NCI-H187 treated with DMSO at 0.1 percent for 48 hours (cell line): ENCODE measurements around the gene APBA2.

Source experiments
- DNase-seq: peaks from one replicate; lab custom pipeline; 2025; lab: John Stamatoyannopoulos, UW

Gene APBA2

GRCh38 chr15:29103824-29104565, 218.2 kb downstream of the APBA2 start:
- DNase-seq, result no peak

- no peak for DNase-seq
Observed at GRCh38 chr15:29104566-29104880, 218.7 kb downstream of the APBA2 start.

GRCh38 chr15:29105151-29105854, 219.5 kb downstream of the APBA2 start:
- DNase-seq, result no peak

DNA sequence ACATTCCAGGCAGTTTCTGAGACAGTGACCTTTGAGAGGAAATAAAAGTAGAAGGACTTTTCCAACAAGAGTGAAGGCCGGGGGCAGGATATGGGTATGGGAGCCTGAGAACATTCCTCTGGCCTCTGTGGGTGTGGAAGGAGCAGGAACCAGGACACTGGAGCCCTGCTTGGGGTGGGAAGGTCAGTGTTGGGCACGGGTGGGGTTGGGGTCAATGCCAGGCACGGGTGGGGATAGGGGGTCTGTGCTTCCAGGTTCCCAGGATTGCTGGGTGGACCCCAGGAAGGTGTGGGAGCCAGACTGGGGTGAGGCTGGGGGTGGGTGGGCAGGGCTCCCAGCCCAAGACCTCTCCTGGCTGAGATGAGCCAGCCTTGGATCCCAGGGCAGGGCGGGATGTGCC, 220.3 kb downstream of the APBA2 start:
- no peak for DNase-seq

- DNase-seq, result no peak
Observed at GRCh38 chr15:29106551-29107290, 220.9 kb downstream of the APBA2 start.

DNA sequence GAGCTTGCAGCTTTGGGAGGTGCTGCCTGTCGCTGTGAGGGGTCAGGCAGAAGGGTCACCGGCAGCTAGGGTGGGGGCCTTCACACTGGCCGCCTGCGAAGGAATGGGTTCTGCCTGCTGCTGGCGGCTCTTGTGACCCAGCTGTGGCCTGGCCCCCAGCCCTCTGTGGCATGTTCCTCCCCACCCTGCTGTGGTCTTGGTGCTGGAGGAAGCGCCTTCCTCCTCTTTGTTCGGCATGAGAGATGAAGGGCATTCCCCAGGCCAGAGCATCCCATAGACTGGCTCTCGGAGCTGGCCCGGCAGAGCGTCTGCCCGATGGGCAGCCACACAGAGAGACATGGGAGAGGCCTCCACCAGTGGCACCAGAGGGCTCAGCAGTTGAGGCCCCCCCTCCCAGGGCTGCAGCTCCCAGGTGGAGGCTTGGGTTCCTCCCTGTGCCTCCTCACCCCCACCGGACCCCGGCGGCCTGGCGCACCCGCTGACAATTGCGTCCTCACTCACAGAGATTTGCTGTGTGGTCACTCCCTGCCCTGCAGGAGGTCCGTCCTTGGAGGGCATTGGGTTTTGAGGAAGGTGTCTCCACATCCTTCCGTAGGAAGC, 221.6 kb downstream of the APBA2 start:
- no peak for DNase-seq

DNA sequence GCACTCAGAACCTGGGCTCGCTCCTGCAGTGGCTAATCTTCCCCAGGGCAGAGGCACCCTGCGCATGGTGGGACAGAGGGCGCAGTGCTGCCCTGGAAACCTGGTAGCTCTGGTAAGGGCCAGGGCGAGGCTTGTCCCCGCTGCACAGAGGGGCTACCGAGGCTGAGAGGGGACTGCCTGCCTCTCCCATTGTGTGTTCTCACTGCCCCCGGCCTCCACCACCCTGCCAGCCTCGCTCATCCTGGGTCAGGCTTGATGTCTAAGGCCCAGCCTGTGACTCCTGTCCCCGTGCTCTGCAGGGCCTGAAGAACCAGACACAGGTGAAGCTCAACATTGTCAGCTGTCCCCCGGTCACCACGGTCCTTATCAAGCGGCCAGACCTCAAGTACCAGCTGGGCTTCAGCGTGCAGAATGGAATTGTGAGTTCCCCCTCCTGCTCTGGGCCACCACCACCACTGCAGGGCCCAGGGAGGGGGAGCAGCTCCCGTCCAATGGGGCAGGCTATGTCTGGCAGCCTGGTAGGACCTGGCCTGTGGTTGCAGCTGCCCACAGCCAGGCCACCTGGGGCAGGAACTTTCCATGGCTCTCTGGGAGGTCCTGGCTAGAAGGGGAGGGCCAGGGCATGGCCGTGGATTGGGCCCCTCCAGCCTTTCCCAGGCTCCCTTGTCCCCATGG, 222.3 kb downstream of the APBA2 start:
- DNase-seq, result no peak

- no peak for DNase-seq
Observed at GRCh38 chr15:29109762-29110161, 224.0 kb downstream of the APBA2 start.

GRCh38 chr15:29110176-29110575, 224.4 kb downstream of the APBA2 start:
- no peak for DNase-seq

GRCh38 chr15:29110733-29111132, 225.0 kb downstream of the APBA2 start:
- DNase-seq, result no peak

- DNase-seq, result no peak
Observed at GRCh38 chr15:29111705-29112281, 226.0 kb downstream of the APBA2 start.

- no peak for DNase-seq
Observed at GRCh38 chr15:29113336-29114220, 227.8 kb downstream of the APBA2 start.

- DNase-seq, result no peak
Observed at GRCh38 chr15:29114221-29115092, 228.7 kb downstream of the APBA2 start.

- DNase-seq, result no peak
Observed at GRCh38 chr15:29115093-29115991, 229.6 kb downstream of the APBA2 start.

- DNase-seq, result no peak
Observed at GRCh38 chr15:29116970-29117700, 231.4 kb downstream of the APBA2 start.

DNA sequence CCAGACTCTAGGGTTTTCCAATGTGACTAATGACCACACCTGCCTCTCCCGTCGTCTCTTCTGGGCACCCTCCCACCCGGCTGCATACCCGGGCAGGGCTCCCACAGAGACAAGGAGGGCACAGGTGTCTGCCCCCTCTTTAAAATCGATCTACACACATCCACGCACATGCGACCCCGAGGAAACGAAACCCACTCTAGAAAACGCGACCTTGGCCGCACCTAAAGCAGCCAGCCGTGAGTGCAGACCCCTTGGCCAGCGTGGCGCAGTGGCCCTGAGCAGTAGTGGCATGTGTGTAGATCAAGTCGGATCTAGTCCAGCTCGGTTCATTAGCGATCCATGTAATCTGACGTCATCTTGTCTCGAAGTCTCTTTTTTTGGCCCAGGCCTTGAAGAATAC, 232.0 kb downstream of the APBA2 start:
- DNase-seq, result no peak

GRCh38 chr15:29119847-29120246, 234.1 kb downstream of the APBA2 start:
- no peak for DNase-seq
